T-cell (primary cell): ENCODE measurements around the gene TLE4. TPM values are rescaled to one million over a fixed set of nuclear protein-coding genes. Genes with fewer than 3 reads are reported as not detected.

Experiments used
- ATAC-seq, 4 experiments: fragments of 200-7000 bp in 3 of 4; fragments of 150-1000 bp in 1 of 4; cut with Tn5 transposase; replicated peaks in 1 of 4; 1 replicate in 3 of 4; 2 replicates in 1 of 4; pipeline ENCODE4 v1.10.0; 2021; ENCODE audit warnings: moderate library complexity in 3 of 4, mild to moderate bottlenecking in 2 of 4, moderate number of reproducible peaks in 1 of 4
- CTCF ChIA-PET, 2 donors: fragments of 300-600 bp; sonication (Branson Sonifier 250); formaldehyde crosslinking; loops; one replicate each; lab custom pipeline; 2022; ENCODE audit warnings: antibody characterized with exemption in 2 of 2; lab: Charles Lee
- POLR2A ChIA-PET, 2 donors: fragments of 300-600 bp; sonication (Branson Sonifier 250); formaldehyde crosslinking; loops; one replicate each; lab custom pipeline; 2022; ENCODE audit warnings: antibody characterized with exemption in 2 of 2; lab: Charles Lee
- DNase-seq, 35 experiments: peaks; one replicate each; pipeline versions ENCODE4 v3.0.0 to v3.0.0-alpha.2; 2013 to 2023
- H3K27ac ChIP-seq: one replicate; pipeline ENCODE4 v1.5.1; 2013; ENCODE audit warnings: low read length
- H3K27me3 ChIP-seq, 2 experiments: replicated peaks in 1 of 2; 1 replicate in 1 of 2; 2 replicates in 1 of 2; pipeline versions ENCODE4 v1.6.1 to v1.7.0; 2013; ENCODE audit warnings: low read length in 1 of 2, mixed read lengths in 1 of 2; ENCODE audit not compliant: control insufficient read depth in 2 of 2, insufficient read depth in 2 of 2; ENCODE audit errors: extremely low read depth in 1 of 2
- H3K36me3 ChIP-seq, 2 donors: 1 replicate in 1 of 2; 2 replicates in 1 of 2; pipeline versions ENCODE4 v1.6.1 to v1.7.0; 2013; ENCODE audit warnings: low read length in 1 of 2; ENCODE audit not compliant: control insufficient read depth in 2 of 2, insufficient read depth in 1 of 2; ENCODE audit errors: extremely low read depth in 1 of 2
- H3K4me1 ChIP-seq, 2 experiments: 1 replicate in 1 of 2; 2 replicates in 1 of 2; pipeline versions ENCODE4 v1.6.1 to v1.7.0; 2013; ENCODE audit warnings: low read length in 2 of 2, mixed read lengths in 1 of 2; ENCODE audit not compliant: insufficient read depth in 2 of 2, control insufficient read depth in 1 of 2; ENCODE audit errors: extremely low read depth in 1 of 2
- H3K4me3 ChIP-seq, 2 donors: 1 replicate in 1 of 2; 2 replicates in 1 of 2; pipeline versions ENCODE4 v1.5.1 to v1.7.0; 2013; ENCODE audit warnings: mild to moderate bottlenecking in 2 of 2, low read length in 1 of 2, moderate library complexity in 1 of 2; ENCODE audit not compliant: control insufficient read depth in 1 of 2; ENCODE audit errors: extremely low read depth in 1 of 2
- H3K9me3 ChIP-seq: 2 replicates; pipeline ENCODE4 v1.7.0; 2013
- H3K27ac Mint-ChIP-seq, 2 donors: one replicate each; pipeline ENCODE4 v1.8.0; 2020 to 2021; ENCODE audit warnings: mild to moderate bottlenecking in 2 of 2, mixed read lengths in 2 of 2
- H3K27me3 Mint-ChIP-seq, 2 donors: one replicate each; pipeline ENCODE4 v1.8.0; 2021 to 2022; ENCODE audit warnings: mixed read lengths in 2 of 2
- H3K36me3 Mint-ChIP-seq: one replicate; pipeline ENCODE4 v1.8.0; 2021; ENCODE audit warnings: mixed read lengths
- H3K4me1 Mint-ChIP-seq, 3 donors: one replicate each; pipeline ENCODE4 v1.8.0; 2020 to 2022; ENCODE audit warnings: mixed read lengths in 3 of 3, mild to moderate bottlenecking in 1 of 3
- H3K4me3 Mint-ChIP-seq, 3 donors: one replicate each; pipeline ENCODE4 v1.8.0; 2020 to 2022; ENCODE audit warnings: mild to moderate bottlenecking in 3 of 3, mixed read lengths in 3 of 3, moderate library complexity in 3 of 3
- H3K9me3 Mint-ChIP-seq, 3 donors: one replicate each; pipeline ENCODE4 v1.8.0; 2020 to 2022; ENCODE audit warnings: mixed read lengths in 3 of 3
- WGBS: methylation state at CpG from one replicate; pipeline ENCODE4 v1.1.5; 2013; ENCODE audit warnings: missing lambda C conversion rate; ENCODE audit not compliant: insufficient coverage; 5-methylcytosine and 5-hydroxymethylcytosine counted together
- total RNA-seq, 35 experiments: library from RNA in 6 of 35; stranded (reverse) in 6 of 35; fragments of 120-200 nt in 1 of 35; gene quantifications; one replicate each; pipeline versions ENCODE4 v1.2.1 to v1.2.4 and lab custom pipeline; 2013 to 2026

The TLE4 gene
- total RNA-seq, 5 donors from 2014 or later (not counting 1 experiment from before 2014, with no cell fraction given): 65.9 to 138 (median 78.7) TPM

DNA sequence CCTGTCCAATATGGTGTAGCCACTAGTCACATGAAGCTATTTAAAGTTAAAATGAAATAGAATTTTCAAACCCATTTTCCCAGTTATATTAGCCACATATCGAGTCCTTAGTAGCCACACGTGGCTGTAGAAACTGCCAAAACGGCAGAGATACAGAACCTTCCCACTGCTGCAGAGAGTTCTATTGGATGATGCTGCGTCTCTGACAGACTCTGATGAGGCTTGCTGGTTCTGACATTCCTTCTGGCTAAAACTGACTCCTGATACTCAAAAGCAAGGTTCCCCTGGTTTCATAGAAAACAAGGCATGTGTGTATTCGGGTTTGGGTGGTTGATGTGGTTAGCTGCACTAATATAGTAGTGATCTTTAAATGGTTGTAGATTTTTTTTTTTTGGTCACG lies 91.5 kb downstream of the TLE4 start:
- no peak for DNase-seq
- H3K27ac ChIP-seq: no peak overlapping the region
- no peaks in the 10 kb centered on the region for H3K27me3 ChIP-seq
- H3K9me3 ChIP-seq: no peaks in the 10 kb centered on the region
- Mint-ChIP-seq H3K9me3 (no peaks in the 10 kb centered on the region), H3K36me3 (peaks cover 49% of the 10 kb centered on the region), H3K4me3 (no peak overlapping the region), H3K4me1 (peaks cover 54 to 64% (median 57%) of the 10 kb centered on the region in 3 donors), H3K27me3 (no peaks in the 10 kb centered on the region), H3K27ac (no peak overlapping the region)
- ATAC-seq: no peak
- ChIA-PET CTCF (interaction anchor here in 1 of 2 donors (0.8 kb wide), 2 partner anchors 38 to 92 kb away, joined by 3 to 5 read pairs; partner anchors contain the start of gene TLE4), POLR2A (interaction anchor here (0.7 to 1.0 kb wide), 2 partner anchors 30 to 91 kb away, joined by 4 to 5 read pairs; partner anchors contain the start of gene TLE4 (in 1 of the 2))
- peaks cover 0 to 22% of the 10 kb centered on the region in 2 experiments for H3K4me1 ChIP-seq
- peaks cover 6 to 9% of the 10 kb centered on the region in 2 donors for H3K36me3 ChIP-seq
- no peak overlapping the region for H3K4me3 ChIP-seq
- WGBS: 50% methylated on average over 1 of the region's 6 CpGs

DNA sequence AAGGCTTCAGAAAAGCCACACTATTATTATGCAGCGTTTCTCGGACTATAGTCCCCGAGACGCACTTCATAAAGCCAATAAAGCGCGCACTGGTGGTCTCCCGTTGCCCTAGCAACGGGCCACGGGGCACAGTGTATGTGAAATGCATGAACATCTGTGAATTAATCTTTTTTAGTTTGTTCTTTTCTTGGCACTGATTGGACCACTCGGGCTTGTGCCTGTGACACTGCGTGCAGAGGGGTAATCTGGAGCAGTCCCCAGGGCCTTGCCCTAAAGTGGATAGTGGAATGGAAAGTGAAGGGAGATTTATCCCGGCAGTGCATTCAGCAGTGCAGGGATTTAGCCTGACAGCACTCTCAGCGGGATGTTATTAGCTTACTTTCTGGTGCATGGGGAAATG lies 92.1 kb downstream of the TLE4 start:
- CTCF ChIA-PET: no interaction called here

DNA sequence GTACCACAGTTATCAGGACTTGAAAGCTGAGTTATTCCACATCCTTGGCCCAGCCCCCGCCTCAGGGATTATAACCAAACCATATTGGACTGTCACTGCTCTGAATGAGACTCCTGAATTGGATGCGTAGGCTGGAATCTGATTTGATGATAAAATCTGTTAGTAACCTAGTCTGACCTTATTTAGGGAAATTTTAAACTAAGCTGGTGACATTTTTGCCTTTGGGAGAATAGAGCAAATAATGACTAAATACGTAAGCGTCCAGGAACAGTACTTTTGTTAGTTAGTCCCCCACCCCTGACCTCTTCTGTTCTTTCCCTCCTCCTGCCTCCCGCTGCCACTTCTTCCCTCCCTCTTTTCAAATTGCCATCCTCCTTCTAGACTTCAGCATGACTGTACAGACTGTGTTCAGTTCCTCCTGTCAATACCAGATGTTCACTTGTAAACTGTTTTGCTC lies 92.6 kb downstream of the TLE4 start:
- ChIA-PET POLR2A (interaction anchor here in 1 of 2 donors (0.6 to 1.0 kb wide), 3 partner anchors 21 to 92 kb away, joined by 3 to 4 read pairs (median 3); partner anchors contain the start of gene TLE4), CTCF (no interaction called here)
- Mint-ChIP-seq H3K27me3 (no peaks in the 10 kb centered on the region), H3K9me3 (no peaks in the 10 kb centered on the region), H3K4me1 (peaks cover 52 to 71% (median 54%) of the 10 kb centered on the region in 3 donors), H3K36me3 (peaks cover 49% of the 10 kb centered on the region), H3K27ac (no peak overlapping the region), H3K4me3 (no peak overlapping the region)
- Histone ChIP-seq H3K4me3 (no peak overlapping the region), H3K27ac (no peak overlapping the region), H3K36me3 (peaks cover 6 to 9% of the 10 kb centered on the region in 2 donors), H3K4me1 (peaks cover 0 to 22% of the 10 kb centered on the region in 2 experiments), H3K9me3 (no peaks in the 10 kb centered on the region), H3K27me3 (no peaks in the 10 kb centered on the region)
- no peak for DNase-seq
- ATAC-seq: no peak
- 92% methylated on average over 4 of the region's 5 CpGs for WGBS

More for the DNA sequence above, 92.1 kb downstream of the TLE4 start:
- Histone ChIP-seq H3K4me1 (peaks cover 0 to 22% of the 10 kb centered on the region in 2 experiments), H3K4me3 (no peak overlapping the region), H3K36me3 (peaks cover 6 to 9% of the 10 kb centered on the region in 2 donors), H3K27me3 (no peaks in the 10 kb centered on the region), H3K9me3 (no peaks in the 10 kb centered on the region), H3K27ac (no peak overlapping the region)
- H3K27ac Mint-ChIP-seq: no peak overlapping the region
- 100% methylated on average over 4 of the region's 13 CpGs for WGBS
- no peaks in the 10 kb centered on the region for H3K9me3 Mint-ChIP-seq
- H3K4me3 Mint-ChIP-seq: no peak overlapping the region
- H3K4me1 Mint-ChIP-seq: peaks cover 50 to 66% (median 54%) of the 10 kb centered on the region in 3 donors
- peaks cover 47% of the 10 kb centered on the region for H3K36me3 Mint-ChIP-seq
- H3K27me3 Mint-ChIP-seq: no peaks in the 10 kb centered on the region
- no peak for DNase-seq
- no peak for ATAC-seq
- POLR2A ChIA-PET: interaction anchor here in 1 of 2 donors (1.0 kb wide), 1 partner anchor 40 kb away, joined by 4 read pairs; no protein-coding TSS in a partner anchor

DNA sequence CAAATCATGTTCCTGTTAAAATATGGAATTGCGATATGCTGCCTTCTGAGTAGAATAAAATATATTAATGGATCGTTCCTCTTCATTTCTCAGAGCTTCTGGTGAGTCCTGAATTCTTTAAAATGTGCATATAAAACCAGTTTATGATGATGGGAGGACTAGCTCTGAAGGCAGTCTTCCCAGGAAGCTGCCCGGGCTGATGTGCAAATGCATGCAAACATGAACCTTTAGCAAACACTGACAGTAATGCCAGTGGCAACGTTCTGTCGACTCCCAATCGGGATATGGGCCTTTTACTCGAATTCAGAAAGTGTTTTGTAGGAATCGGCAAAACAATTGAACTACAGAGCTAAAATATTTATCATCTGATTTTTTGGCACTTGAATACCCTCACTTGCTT lies 93.6 kb downstream of the TLE4 start:
- Mint-ChIP-seq H3K4me1 (peaks cover 56 to 74% (median 58%) of the 10 kb centered on the region in 3 donors), H3K4me3 (no peak overlapping the region), H3K27me3 (no peaks in the 10 kb centered on the region), H3K27ac (no peak overlapping the region), H3K9me3 (no peaks in the 10 kb centered on the region), H3K36me3 (peaks cover 53% of the 10 kb centered on the region)
- peaks cover 0 to 22% of the 10 kb centered on the region in 2 experiments for H3K4me1 ChIP-seq
- no peak for DNase-seq
- no peaks in the 10 kb centered on the region for H3K27me3 ChIP-seq
- no peak for ATAC-seq
- 78% methylated on average over 3 of the region's 8 CpGs for WGBS
- no peaks in the 10 kb centered on the region for H3K9me3 ChIP-seq
- peaks cover 6 to 9% of the 10 kb centered on the region in 2 donors for H3K36me3 ChIP-seq
- CTCF ChIA-PET: no interaction called here
- POLR2A ChIA-PET: interaction anchor here in 1 of 2 donors (0.6 kb wide), 1 partner anchor 186 kb away, joined by 4 read pairs; no protein-coding TSS in a partner anchor
- no peak overlapping the region for H3K27ac ChIP-seq
- no peak overlapping the region for H3K4me3 ChIP-seq

DNA sequence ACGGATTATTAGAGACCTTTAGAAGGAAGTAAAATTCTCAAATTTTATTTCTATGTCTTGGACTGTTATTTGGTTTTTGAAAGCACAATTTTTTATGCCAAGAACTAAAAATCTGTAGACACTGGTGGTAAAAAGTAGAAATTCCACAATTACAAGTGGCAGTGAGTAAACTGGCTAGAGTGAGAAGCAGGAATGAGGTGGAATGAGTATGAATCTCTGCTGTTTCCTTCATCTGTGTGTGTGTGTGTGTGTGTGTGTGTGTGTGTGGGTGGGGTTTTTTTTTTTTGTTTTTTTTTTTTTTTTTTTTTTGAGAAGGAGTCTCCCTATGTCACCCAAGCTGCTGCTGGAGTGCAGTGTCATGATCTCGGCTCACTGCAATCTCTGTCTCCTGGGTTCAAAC lies 94.2 kb downstream of the TLE4 start:
- no peak overlapping the region for H3K27ac Mint-ChIP-seq
- DNase-seq (no peak), ATAC-seq (no peak)
- no peaks in the 10 kb centered on the region for H3K27me3 ChIP-seq
- no peaks in the 10 kb centered on the region for H3K9me3 Mint-ChIP-seq
- H3K4me1 Mint-ChIP-seq: peaks cover 55 to 74% (median 58%) of the 10 kb centered on the region in 3 donors
- H3K36me3 ChIP-seq: peaks cover 6 to 9% of the 10 kb centered on the region in 2 donors
- H3K9me3 ChIP-seq: no peaks in the 10 kb centered on the region
- H3K36me3 Mint-ChIP-seq: peaks cover 58% of the 10 kb centered on the region
- ChIA-PET CTCF (no interaction called here), POLR2A (interaction anchor here in 1 of 2 donors (0.6 kb wide), 1 partner anchor 187 kb away, joined by 4 read pairs; no protein-coding TSS in a partner anchor)
- H3K4me1 ChIP-seq: peaks cover 0 to 22% of the 10 kb centered on the region in 2 experiments
- no CpG with 5 or more reads among the region's 2 CpGs for WGBS
- H3K4me3 ChIP-seq: no peak overlapping the region
- no peak overlapping the region for H3K27ac ChIP-seq
- no peak overlapping the region for H3K4me3 Mint-ChIP-seq
- H3K27me3 Mint-ChIP-seq: no peaks in the 10 kb centered on the region

DNA sequence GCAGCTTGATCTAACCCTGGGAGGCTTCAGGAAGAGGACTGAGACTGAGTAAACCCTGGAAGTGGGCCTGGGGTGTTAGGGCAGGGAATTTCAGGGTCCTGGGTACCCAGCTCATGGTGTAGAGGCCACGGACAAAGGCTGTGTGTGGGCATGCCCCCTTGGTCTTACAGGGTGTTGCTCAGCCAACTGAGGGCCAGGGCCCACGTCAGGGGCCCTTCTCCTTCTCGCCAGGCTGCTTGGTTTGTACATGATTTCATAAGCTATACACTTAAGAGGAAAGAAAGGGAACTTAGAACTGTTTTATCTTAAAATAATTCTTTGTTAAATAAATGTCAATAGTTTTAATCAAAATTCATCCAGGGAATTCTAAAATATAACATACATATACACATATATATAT lies 95.4 kb downstream of the TLE4 start:
- no peaks in the 10 kb centered on the region for H3K9me3 Mint-ChIP-seq
- peaks cover 6 to 9% of the 10 kb centered on the region in 2 donors for H3K36me3 ChIP-seq
- ChIA-PET POLR2A (no interaction called here), CTCF (no interaction called here)
- H3K27me3 ChIP-seq: no peaks in the 10 kb centered on the region
- no peaks in the 10 kb centered on the region for H3K9me3 ChIP-seq
- no CpG with 5 or more reads among the region's 3 CpGs for WGBS
- H3K36me3 Mint-ChIP-seq: peaks cover 64% of the 10 kb centered on the region
- no peak for ATAC-seq
- no peak overlapping the region for H3K27ac ChIP-seq
- peaks cover 56 to 70% (median 58%) of the 10 kb centered on the region in 3 donors for H3K4me1 Mint-ChIP-seq
- H3K27me3 Mint-ChIP-seq: no peaks in the 10 kb centered on the region
- no peak overlapping the region for H3K27ac Mint-ChIP-seq
- no peak for DNase-seq
- H3K4me3 Mint-ChIP-seq: no peak overlapping the region
- no peak overlapping the region for H3K4me3 ChIP-seq
- peaks cover 2 to 14% of the 10 kb centered on the region in 2 experiments for H3K4me1 ChIP-seq
